BE2C (cell line): ENCODE data around the gene GRSF1. TPM values are rescaled to one million over a fixed set of nuclear protein-coding genes. Genes with fewer than 3 reads are reported as not detected.

ENCODE experiments used
- DNase-seq: peaks from one replicate; pipeline ENCODE4 v3.0.0-alpha.2; 2020
- H3K27me3 ChIP-seq: fragments of 250-450 bp; sonication (Bioruptor Pico); 2 replicates; pipeline ENCODE4 v1.5.1; 2020; ENCODE audit warnings: mild to moderate bottlenecking
- H3K36me3 ChIP-seq: fragments of 250-450 bp; sonication (Bioruptor Pico); 2 replicates; pipeline ENCODE4 v1.5.1; 2020; ENCODE audit warnings: mild to moderate bottlenecking
- H3K4me1 ChIP-seq: fragments of 250-450 bp; sonication (Bioruptor Pico); 2 replicates; pipeline ENCODE4 v1.5.1; 2020
- H3K4me3 ChIP-seq: 2 replicates; pipeline ENCODE4 v1.5.1; 2011; ENCODE audit warnings: low read depth, low read length
- H3K9me3 ChIP-seq: fragments of 250-450 bp; sonication (Bioruptor Pico); 2 replicates; pipeline ENCODE4 v1.5.1; 2020
- CTCF ChIP-seq: IDR thresholded peaks from 2 replicates; pipeline ENCODE4 v1.5.1; 2012; ENCODE audit warnings: mild to moderate bottlenecking, low read depth, low read length
- polyA plus RNA-seq: library from polyadenylated mRNA; unstranded; fragments of >200 nt; gene quantifications from one replicate; pipeline ENCODE4 v1.2.1, GENCODE V29; 2012; ENCODE audit warnings: low read depth, missing spikeins; ENCODE audit not compliant: insufficient read length, insufficient read depth

Gene GRSF1
- 71.9 TPM for polyA plus RNA-seq

GRCh38 chr4:70839589-70840093, at the start of gene GRSF1:
Gene GRSF1, minus strand, starts transcription at chr4:70839890. Its CDS starts 63 bp downstream, at chr4:70839827.
- H3K36me3 ChIP-seq: peaks cover 27% of the 10 kb centered on the region
- H3K27me3 ChIP-seq: no peaks in the 10 kb centered on the region
- H3K9me3 ChIP-seq: no peaks in the 10 kb centered on the region
- no peak for TF ChIP-seq CTCF
- peak within 1 kb of the TSS; percentile 74 for H3K4me3 ChIP-seq
- peak; percentile 99 for DNase-seq
- H3K4me1 ChIP-seq: no peaks in the 10 kb centered on the region

- Histone ChIP-seq H3K9me3 (no peaks in the 10 kb centered on the region), H3K4me1 (no peaks in the 10 kb centered on the region), H3K27me3 (no peaks in the 10 kb centered on the region), H3K36me3 (no peaks in the 10 kb centered on the region), H3K4me3 (no peak overlapping the region)
- DNase-seq: no peak
- TF ChIP-seq CTCF: no peak
Measured at GRCh38 chr4:70885174-70885573, 45.5 kb upstream of the GRSF1 start.

GRCh38 chr4:70880739-70881138, 41.0 kb upstream of the GRSF1 start:
- H3K9me3 ChIP-seq: no peaks in the 10 kb centered on the region
- no peaks in the 10 kb centered on the region for H3K27me3 ChIP-seq
- no peak overlapping the region for H3K4me3 ChIP-seq
- H3K36me3 ChIP-seq: no peaks in the 10 kb centered on the region
- no peak for TF ChIP-seq CTCF
- no peaks in the 10 kb centered on the region; the same call in 1 of the 2 replicates for H3K4me1 ChIP-seq
- no peak for DNase-seq

- Histone ChIP-seq H3K27me3 (no peaks in the 10 kb centered on the region), H3K4me3 (no peak overlapping the region), H3K4me1 (no peaks in the 10 kb centered on the region; the same call in 1 of the 2 replicates), H3K36me3 (no peaks in the 10 kb centered on the region), H3K9me3 (no peaks in the 10 kb centered on the region)
- TF ChIP-seq CTCF: no peak
- DNase-seq: no peak
Measured at GRCh38 chr4:70877556-70877955, 37.9 kb upstream of the GRSF1 start.

- Histone ChIP-seq H3K9me3 (no peaks in the 10 kb centered on the region), H3K4me3 (no peak overlapping the region), H3K36me3 (no peaks in the 10 kb centered on the region), H3K4me1 (no peaks in the 10 kb centered on the region; the same call in 1 of the 2 replicates), H3K27me3 (no peaks in the 10 kb centered on the region)
- no peak for TF ChIP-seq CTCF
- no peak for DNase-seq
Measured at GRCh38 chr4:70874268-70875156, 34.8 kb upstream of the GRSF1 start.

GRCh38 chr4:70873216-70873615, 33.5 kb upstream of the GRSF1 start:
- H3K9me3 ChIP-seq: no peaks in the 10 kb centered on the region
- TF ChIP-seq CTCF: no peak
- no peak overlapping the region for H3K4me3 ChIP-seq
- no peaks in the 10 kb centered on the region for H3K36me3 ChIP-seq
- no peaks in the 10 kb centered on the region; the same call in 1 of the 2 replicates for H3K4me1 ChIP-seq
- no peak for DNase-seq
- no peaks in the 10 kb centered on the region for H3K27me3 ChIP-seq
